ENCODE data around the gene OTOGL.

The OTOGL gene

DNA sequence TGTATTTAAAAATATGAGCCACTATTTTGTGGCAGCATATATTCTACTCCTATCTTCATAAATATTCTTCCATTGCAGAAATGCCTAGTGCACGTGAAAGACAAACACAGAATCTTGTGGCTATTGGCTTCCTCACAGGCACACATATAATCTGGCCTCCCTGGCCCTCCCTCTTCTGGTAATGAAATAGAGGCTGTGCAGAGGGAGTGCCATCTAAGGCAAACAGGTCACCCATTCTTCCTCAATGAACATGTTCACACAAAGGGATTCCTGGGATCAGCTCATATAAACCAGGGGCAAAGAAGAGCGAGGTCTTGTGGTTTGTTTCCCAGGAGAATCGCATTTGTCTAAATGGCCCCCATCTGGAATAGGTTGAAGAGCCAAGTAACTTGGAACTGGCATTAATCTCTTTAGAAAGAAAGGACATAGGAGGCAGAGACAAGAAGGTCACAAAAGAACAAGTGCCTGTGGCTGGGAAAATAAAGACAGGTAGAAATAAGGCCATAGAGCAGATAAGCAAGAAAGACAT, 173.1 kb downstream of the OTOGL start:
- H3K27ac ChIP-seq (replicated peaks) = no peak overlapping the region
- no peak for DNase-seq (ENCODE audit: low read depth in 1 of 2, low spot score in 1 of 2)
- TF ChIP-seq POLR2AphosphoS5 (IDR thresholded peaks at IDR 0.05; ENCODE audit: low read depth) (no peak), SPI1 (IDR thresholded peaks at IDR 0.05; ENCODE audit: borderline replicate concordance, low read depth) (no peak), GABPA (IDR thresholded peaks at IDR 0.05; ENCODE audit: low read depth) (no peak), CTCF (IDR thresholded peaks at IDR 0.05; ENCODE audit: insufficient read depth, low read length) (no peak)
- TF ChIP-seq, protein P1, sequence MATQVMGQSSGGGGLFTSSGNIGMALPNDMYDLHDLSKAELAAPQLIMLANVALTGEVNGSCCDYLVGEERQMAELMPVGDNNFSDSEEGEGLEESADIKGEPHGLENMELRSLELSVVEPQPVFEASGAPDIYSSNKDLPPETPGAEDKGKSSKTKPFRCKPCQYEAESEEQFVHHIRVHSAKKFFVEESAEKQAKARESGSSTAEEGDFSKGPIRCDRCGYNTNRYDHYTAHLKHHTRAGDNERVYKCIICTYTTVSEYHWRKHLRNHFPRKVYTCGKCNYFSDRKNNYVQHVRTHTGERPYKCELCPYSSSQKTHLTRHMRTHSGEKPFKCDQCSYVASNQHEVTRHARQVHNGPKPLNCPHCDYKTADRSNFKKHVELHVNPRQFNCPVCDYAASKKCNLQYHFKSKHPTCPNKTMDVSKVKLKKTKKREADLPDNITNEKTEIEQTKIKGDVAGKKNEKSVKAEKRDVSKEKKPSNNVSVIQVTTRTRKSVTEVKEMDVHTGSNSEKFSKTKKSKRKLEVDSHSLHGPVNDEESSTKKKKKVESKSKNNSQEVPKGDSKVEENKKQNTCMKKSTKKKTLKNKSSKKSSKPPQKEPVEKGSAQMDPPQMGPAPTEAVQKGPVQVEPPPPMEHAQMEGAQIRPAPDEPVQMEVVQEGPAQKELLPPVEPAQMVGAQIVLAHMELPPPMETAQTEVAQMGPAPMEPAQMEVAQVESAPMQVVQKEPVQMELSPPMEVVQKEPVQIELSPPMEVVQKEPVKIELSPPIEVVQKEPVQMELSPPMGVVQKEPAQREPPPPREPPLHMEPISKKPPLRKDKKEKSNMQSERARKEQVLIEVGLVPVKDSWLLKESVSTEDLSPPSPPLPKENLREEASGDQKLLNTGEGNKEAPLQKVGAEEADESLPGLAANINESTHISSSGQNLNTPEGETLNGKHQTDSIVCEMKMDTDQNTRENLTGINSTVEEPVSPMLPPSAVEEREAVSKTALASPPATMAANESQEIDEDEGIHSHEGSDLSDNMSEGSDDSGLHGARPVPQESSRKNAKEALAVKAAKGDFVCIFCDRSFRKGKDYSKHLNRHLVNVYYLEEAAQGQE (IDR thresholded peaks at IDR 0.05; ENCODE audit: insufficient replicate concordance, low read depth) = no peak
- H3K4me3 ChIP-seq (replicated peaks; ENCODE audit: insufficient read depth, low read length) = no peak overlapping the region
- no peaks in the 10 kb centered on the region for H3K27me3 ChIP-seq (ENCODE audit: insufficient read depth, poor library complexity, severe bottlenecking)

DNA sequence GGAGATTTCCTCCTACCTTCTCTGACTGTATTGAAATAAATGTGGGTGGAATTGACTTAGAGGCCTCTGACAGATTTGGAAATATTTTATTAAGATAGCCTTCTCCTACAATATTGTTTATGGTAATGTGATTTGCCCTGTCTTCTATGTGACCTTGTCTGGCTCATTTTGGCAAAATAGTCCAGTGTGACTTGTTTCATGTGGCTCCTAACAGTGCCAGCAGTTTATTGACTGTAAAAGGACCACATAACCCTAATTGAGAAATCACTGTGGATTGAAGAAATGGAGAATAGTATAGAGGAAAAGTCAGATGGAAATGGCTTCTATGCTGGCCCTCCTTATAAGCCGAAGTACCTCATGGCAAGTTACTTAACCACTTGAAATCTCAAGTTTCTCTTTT, 173.8 kb downstream of the OTOGL start:
- H3K27me3 ChIP-seq (ENCODE audit: insufficient read depth, poor library complexity, severe bottlenecking) = no peaks in the 10 kb centered on the region
- no peak for DNase-seq (ENCODE audit: low read depth in 1 of 2, low spot score in 1 of 2)
- H3K27ac ChIP-seq (replicated peaks) = no peak overlapping the region
- H3K4me3 ChIP-seq (replicated peaks; ENCODE audit: insufficient read depth, low read length) = no peak overlapping the region
- TF ChIP-seq, protein P1 (IDR thresholded peaks at IDR 0.05; ENCODE audit: insufficient replicate concordance, low read depth) = no peak
- TF ChIP-seq POLR2AphosphoS5 (IDR thresholded peaks at IDR 0.05; ENCODE audit: low read depth) (no peak), CTCF (IDR thresholded peaks at IDR 0.05; ENCODE audit: insufficient read depth, low read length) (no peak), GABPA (IDR thresholded peaks at IDR 0.05; ENCODE audit: low read depth) (no peak), SPI1 (IDR thresholded peaks at IDR 0.05; ENCODE audit: borderline replicate concordance, low read depth) (no peak)

- H3K27ac ChIP-seq (replicated peaks) = no peak overlapping the region
- no peak for DNase-seq (ENCODE audit: low read depth in 1 of 2, low spot score in 1 of 2)
- TF ChIP-seq GABPA (IDR thresholded peaks at IDR 0.05; ENCODE audit: low read depth) = no peak
- TF ChIP-seq SPI1 (IDR thresholded peaks at IDR 0.05; ENCODE audit: borderline replicate concordance, low read depth) = no peak
- TF ChIP-seq, protein P1 (IDR thresholded peaks at IDR 0.05; ENCODE audit: insufficient replicate concordance, low read depth) = no peak
- no peak overlapping the region for H3K4me3 ChIP-seq (replicated peaks; ENCODE audit: insufficient read depth, low read length)
- no peaks in the 10 kb centered on the region for H3K27me3 ChIP-seq (ENCODE audit: insufficient read depth, poor library complexity, severe bottlenecking)
Observed at GRCh38 chr12:80277732-80278131, 178.4 kb downstream of the OTOGL start.
